ENCODE measurements around the gene DPP6.

GRCh38 chr7:154832557-154833138 is 780.5 kb downstream of the DPP6 start:
- TF ChIP-seq CTCF (IDR thresholded peaks at IDR 0.05) (no peak), EP300 (IDR thresholded peaks at IDR 0.05) (no peak)
